Upper lobe of left lung (tissue), 4 donors: Measurements from ENCODE around the gene MTSS2.

Experiments
- CTCF ChIP-seq, 6 experiments: fragments of 450-650 bp in 4 of 6; fragments of 200-600 bp in 2 of 6; sonication (generic) in 2 of 6; IDR thresholded peaks; one replicate each; pipeline ENCODE4 v1.5.1; 2016 to 2019; ENCODE audit warnings: antibody characterized with exemption in 6 of 6
- EP300 ChIP-seq, 4 donors: sonication (generic); formaldehyde crosslinking; IDR thresholded peaks; one replicate each; pipeline ENCODE4 v1.5.1; 2017; ENCODE audit warnings: antibody characterized with exemption in 4 of 4, control low read depth in 2 of 4
- POLR2A ChIP-seq, 4 donors: fragments of 450-650 bp; IDR thresholded peaks; one replicate each; pipeline ENCODE4 v1.5.1; 2016 to 2017; ENCODE audit warnings: antibody characterized with exemption in 4 of 4, mild to moderate bottlenecking in 2 of 4
- POLR2AphosphoS5 ChIP-seq, 2 donors: sonication (generic); formaldehyde crosslinking; IDR thresholded peaks; one replicate each; pipeline ENCODE4 v1.5.1; 2017; ENCODE audit warnings: antibody characterized with exemption in 2 of 2

- TF ChIP-seq CTCF (IDR thresholded peaks at IDR 0.05), result no peak
- TF ChIP-seq POLR2A (IDR thresholded peaks at IDR 0.05), result no peak
- TF ChIP-seq POLR2AphosphoS5 (IDR thresholded peaks at IDR 0.05), result no peak
- TF ChIP-seq EP300 (IDR thresholded peaks at IDR 0.05), result no peak
Measured at GRCh38 chr16:70665113-70665694, 20.6 kb downstream of the MTSS2 start.
